ENCODE results near the gene HDGFL2. TPM values are rescaled to one million over a fixed set of nuclear protein-coding genes. Genes with fewer than 3 reads are reported as not detected.

The HDGFL2 gene
- total RNA-seq, 3 donors from 2014 or later: 38.9 to 41.8 (median 40.7) TPM

GRCh38 chr19:4452230-4452990 is 19.7 kb upstream of the HDGFL2 start:
- Mint-ChIP-seq H3K4me1 (ENCODE audit: low read depth) (peaks cover 13% of the 10 kb centered on the region), H3K9me3 (no peaks in the 10 kb centered on the region), H3K36me3 (ENCODE audit: insufficient read depth) (peaks cover 10% of the 10 kb centered on the region), H3K4me3 (no peak overlapping the region), H3K27me3 (ENCODE audit: low read depth) (no peaks in the 10 kb centered on the region)
- ATAC-seq: no peak
- no peak for DNase-seq

- H3K4me1 Mint-ChIP-seq (ENCODE audit: low read depth): peaks cover 13% of the 10 kb centered on the region
- H3K4me3 Mint-ChIP-seq: no peak overlapping the region
- H3K27me3 Mint-ChIP-seq (ENCODE audit: low read depth): no peaks in the 10 kb centered on the region
- peaks cover 10% of the 10 kb centered on the region for H3K36me3 Mint-ChIP-seq (ENCODE audit: insufficient read depth)
- ATAC-seq (no peak), DNase-seq (no peak)
- no peaks in the 10 kb centered on the region for H3K9me3 Mint-ChIP-seq
These were observed 18.6 kb upstream of the HDGFL2 start for GRCh38 chr19:4453232-4454179.

DNA sequence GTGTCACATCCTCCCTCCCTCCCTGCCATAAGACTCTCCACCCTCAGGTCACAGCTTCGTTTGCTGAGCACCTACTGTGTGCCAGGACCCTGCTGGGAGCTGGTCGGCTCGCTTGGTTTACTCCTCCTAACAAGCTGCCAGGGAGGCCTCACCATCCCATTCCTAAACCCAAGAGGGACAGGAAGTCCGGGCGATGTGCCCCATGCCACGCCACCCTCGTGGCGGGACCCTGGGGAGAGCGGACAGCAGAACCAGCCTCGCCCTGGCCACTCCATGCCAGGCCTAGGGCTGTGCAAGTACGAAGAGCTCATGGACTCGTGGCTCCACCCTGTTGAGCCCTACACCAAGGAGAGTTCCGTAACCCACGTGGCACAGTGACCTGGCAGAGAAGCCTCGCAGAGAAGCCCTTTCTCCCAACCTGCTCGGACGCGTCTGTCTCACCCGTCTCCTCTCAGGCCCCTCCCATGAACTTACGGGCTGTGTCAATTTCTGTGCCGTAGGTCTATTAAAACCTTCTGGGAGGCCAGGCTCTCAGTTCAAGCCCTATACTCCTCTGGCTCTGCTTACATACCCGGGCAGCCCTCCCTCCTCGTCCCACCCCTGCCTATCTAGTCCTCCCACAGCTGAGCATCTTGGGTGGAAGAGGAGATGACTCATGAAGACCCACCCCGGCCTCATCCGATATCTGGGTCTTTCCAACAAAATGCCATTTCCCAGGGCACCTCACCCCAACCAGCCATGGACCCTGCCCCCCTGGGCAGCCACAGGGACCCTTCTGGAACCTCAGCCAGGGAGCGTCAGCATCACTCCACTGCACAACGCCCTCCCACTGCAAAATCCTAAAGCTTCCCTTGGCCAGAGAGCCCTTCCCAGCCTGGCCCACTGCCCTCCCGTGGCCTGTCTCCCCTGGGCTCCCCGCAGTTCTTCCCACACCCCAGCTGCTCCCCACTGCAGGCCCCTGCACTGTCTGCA is 17.1 kb upstream of the HDGFL2 start:
- peak overlapping the region; percentile 19 for H3K4me3 Mint-ChIP-seq
- DNase-seq (no peak), ATAC-seq (no peak)
- H3K9me3 Mint-ChIP-seq: no peaks in the 10 kb centered on the region
- peaks cover 13% of the 10 kb centered on the region for H3K4me1 Mint-ChIP-seq (ENCODE audit: low read depth)
- H3K27me3 Mint-ChIP-seq (ENCODE audit: low read depth): no peaks in the 10 kb centered on the region
- H3K36me3 Mint-ChIP-seq (ENCODE audit: insufficient read depth): peaks cover 6% of the 10 kb centered on the region

DNA sequence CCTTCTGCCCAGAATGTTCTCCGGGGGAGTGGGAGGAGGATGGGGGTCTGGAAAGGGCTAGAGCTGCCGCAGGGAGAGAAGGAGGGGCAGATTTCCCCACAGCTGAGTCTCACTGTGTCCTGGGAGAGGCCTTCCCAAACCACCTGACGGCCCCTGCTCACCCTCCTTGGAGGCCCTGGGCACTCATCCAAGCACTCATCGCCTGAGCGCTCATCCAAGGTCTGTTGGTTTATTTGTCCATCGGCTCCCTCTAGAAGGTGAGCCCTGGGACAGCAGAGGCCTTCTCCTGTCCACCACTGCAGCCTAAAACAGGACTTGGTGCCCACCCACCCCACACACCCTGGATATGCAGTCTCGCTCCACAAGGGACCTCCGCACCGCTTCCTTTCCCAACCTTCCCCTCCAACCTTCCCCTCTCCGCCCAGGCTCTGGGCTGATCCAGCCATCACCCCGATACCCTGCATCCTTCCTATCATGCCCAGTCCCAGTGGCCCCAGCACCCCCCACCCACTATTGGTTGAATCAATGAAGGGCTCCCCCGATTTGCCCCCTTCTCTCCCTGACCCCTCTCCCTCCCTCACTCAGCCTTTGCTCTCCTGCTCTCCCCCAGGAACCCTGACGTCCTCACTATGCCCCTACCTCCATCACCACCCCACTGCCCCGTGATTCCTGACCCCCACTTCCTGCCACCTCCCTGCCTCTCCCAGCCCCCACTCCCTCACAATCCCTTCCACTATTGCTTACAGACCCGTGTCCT is 16.2 kb upstream of the HDGFL2 start:
- H3K4me1 Mint-ChIP-seq (ENCODE audit: low read depth): peaks cover 13% of the 10 kb centered on the region
- peaks cover 4% of the 10 kb centered on the region for H3K36me3 Mint-ChIP-seq (ENCODE audit: insufficient read depth)
- DNase-seq: no peak
- H3K4me3 Mint-ChIP-seq: peak overlapping the region; percentile 91
- no peaks in the 10 kb centered on the region for H3K27me3 Mint-ChIP-seq (ENCODE audit: low read depth)
- no peak for ATAC-seq
- no peaks in the 10 kb centered on the region for H3K9me3 Mint-ChIP-seq

DNA sequence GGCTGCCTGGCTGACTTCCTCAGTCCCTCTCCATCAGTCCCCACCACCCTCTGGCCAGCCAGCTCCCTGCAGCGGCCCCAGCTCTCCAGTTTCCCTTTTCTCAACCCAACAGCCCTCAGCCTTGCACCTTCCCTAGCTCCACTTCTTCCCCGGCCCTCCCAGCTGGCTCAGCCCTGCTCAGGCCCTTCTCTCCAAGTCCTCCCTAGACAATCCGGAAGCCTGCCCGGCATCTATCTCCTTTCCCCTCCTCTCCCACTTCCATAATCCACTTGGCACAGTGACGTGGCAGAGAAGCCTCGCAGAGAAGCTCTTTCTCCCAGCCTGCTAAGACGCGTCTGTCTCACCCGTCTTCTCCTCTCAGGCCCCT is 15.6 kb upstream of the HDGFL2 start:
- no peaks in the 10 kb centered on the region for H3K27me3 Mint-ChIP-seq (ENCODE audit: low read depth)
- peaks cover 4% of the 10 kb centered on the region for H3K36me3 Mint-ChIP-seq (ENCODE audit: insufficient read depth)
- H3K9me3 Mint-ChIP-seq: no peaks in the 10 kb centered on the region
- DNase-seq: no peak
- ATAC-seq: no peak
- peak overlapping the region; percentile 91 for H3K4me3 Mint-ChIP-seq
- peaks cover 13% of the 10 kb centered on the region for H3K4me1 Mint-ChIP-seq (ENCODE audit: low read depth)

DNA sequence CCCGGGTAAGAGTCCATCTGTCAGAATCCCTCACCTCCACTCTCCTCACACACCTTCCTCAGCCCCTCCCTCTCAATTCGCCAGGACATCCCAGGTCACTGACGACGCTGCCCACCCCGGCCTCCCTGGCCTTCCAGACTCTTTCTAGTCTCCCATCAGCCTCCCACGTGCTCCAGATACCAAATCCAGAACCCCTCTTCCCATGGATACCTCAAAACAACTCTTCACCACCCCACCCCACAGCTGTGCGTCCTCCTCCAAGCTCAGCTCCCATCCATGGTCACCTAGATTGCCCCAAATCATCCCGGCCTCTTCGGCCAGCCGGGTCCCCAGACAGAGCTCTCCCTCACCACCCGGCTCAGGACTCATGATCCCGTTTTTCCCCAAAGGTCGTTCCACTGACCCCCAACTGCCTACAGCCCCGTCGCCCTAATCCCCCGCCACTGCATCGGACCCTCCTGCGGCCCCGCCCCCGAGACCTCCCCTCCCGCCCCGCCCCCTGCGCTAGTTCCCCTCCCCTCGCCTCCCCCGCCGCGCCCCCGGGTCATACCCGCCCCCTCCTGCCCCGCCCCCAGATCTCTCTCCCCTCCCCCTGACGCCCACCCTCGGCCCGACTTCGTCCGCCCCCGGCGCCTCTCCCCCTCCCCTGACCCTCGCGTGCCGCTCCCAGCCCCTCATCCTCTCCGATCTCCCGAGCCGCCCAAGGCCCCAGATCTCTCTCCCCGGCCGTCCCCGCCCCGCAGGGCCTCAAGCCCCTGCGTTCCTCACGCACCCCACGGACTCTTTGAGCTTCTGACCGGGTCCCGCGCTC is 15.0 kb upstream of the HDGFL2 start:
- no peaks in the 10 kb centered on the region for H3K9me3 Mint-ChIP-seq
- H3K4me1 Mint-ChIP-seq (ENCODE audit: low read depth): peaks cover 13% of the 10 kb centered on the region
- ATAC-seq: peak; percentile 16 to 23
- H3K27me3 Mint-ChIP-seq (ENCODE audit: low read depth): no peaks in the 10 kb centered on the region
- peak overlapping the region; percentile 91 for H3K4me3 Mint-ChIP-seq
- peak; percentile 58 for DNase-seq
- H3K36me3 Mint-ChIP-seq (ENCODE audit: insufficient read depth): peaks cover 2% of the 10 kb centered on the region

DNA sequence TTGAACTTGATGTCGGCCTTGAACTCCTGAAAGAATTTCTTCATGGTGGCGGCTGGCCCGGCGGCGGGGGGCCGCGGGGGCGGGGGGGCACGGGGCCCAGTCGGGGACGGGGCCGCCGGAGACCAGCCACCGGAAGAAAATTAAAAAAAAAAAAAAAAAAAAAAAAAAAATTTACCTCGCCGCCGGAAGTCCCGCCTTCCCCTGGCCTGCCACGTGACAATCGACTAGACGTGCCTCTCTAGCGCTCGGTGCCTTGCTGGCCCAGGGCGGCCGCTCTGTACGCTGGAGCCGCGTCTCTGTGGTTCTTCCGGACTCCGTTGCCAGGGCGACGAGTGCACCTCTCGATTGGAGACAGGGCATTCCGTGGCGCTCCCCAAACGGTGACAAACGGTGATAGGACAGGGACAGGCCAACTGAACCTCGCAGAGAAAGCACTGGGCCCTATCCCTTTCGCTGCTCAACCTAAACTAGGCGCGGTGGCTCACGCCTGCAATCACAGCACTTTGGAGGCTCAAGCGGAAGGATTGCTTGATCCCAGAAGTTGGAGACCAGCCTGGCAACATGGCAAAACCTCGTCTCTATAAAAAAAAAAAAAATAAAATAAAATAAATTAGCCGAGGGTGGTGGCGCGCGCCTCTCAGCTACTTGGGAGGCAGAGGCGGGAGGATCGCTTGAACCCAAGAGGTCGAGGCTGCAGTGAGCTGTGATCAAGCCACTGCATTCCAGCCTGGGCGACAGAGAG is 14.3 kb upstream of the HDGFL2 start, which contains the start of gene UBXN6:
TSS of gene UBXN6 (minus strand) at position 141 of the 742 bp plus-strand sequence. CDS start at position 44, 97 bp downstream.
- ATAC-seq (peak; percentile 97 to 98), DNase-seq (peak; percentile 95)
- H3K27me3 Mint-ChIP-seq (ENCODE audit: low read depth): no peaks in the 10 kb centered on the region
- no peaks in the 10 kb centered on the region for H3K9me3 Mint-ChIP-seq
- peaks cover 13% of the 10 kb centered on the region for H3K4me1 Mint-ChIP-seq (ENCODE audit: low read depth)
- H3K36me3 Mint-ChIP-seq (ENCODE audit: insufficient read depth): peaks cover 2% of the 10 kb centered on the region
- H3K4me3 Mint-ChIP-seq: peak within 1 kb of the TSS; percentile 91

- Mint-ChIP-seq H3K4me3 (no peak overlapping the region), H3K27me3 (ENCODE audit: low read depth) (no peaks in the 10 kb centered on the region), H3K36me3 (ENCODE audit: insufficient read depth) (no peaks in the 10 kb centered on the region), H3K4me1 (ENCODE audit: low read depth) (no peaks in the 10 kb centered on the region), H3K9me3 (no peaks in the 10 kb centered on the region)
- ATAC-seq: no peak
- DNase-seq: no peak
These were observed 7.1 kb upstream of the HDGFL2 start for GRCh38 chr19:4464815-4465581.

DNA sequence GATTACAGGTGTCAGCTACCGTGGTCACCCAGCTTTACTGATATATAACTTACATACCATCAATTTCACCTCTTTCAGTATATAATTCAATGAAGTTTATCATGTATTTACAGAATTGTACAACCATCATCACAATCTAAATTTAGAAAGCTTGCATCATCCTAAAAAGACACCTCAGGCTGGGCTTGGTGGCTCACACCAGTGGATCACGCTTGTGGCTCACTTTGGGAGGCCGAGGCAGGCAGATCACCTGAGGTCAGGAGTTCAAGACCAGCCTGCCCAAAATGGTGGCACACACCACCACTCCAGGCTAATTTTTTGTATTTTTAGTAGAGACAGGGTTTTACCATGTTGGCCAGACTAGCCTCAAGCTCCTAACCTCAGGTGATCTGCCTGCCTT is 4.3 kb upstream of the HDGFL2 start:
- Mint-ChIP-seq H3K4me3 (no peak overlapping the region), H3K9me3 (no peaks in the 10 kb centered on the region), H3K4me1 (ENCODE audit: low read depth) (peaks cover 4% of the 10 kb centered on the region), H3K36me3 (ENCODE audit: insufficient read depth) (no peaks in the 10 kb centered on the region), H3K27me3 (ENCODE audit: low read depth) (no peaks in the 10 kb centered on the region)
- ATAC-seq: no peak
- no peak for DNase-seq

GRCh38 chr19:4471403-4472173 is 509 bp upstream of the HDGFL2 start:
- Mint-ChIP-seq H3K9me3 (no peaks in the 10 kb centered on the region), H3K4me1 (ENCODE audit: low read depth) (peaks cover 19% of the 10 kb centered on the region), H3K4me3 (no peak overlapping the region), H3K27me3 (ENCODE audit: low read depth) (no peaks in the 10 kb centered on the region), H3K36me3 (ENCODE audit: insufficient read depth) (peaks cover 2% of the 10 kb centered on the region)
- DNase-seq: peak; percentile 95
- ATAC-seq: peak; percentile 88 to 90

Measured in activated T-cell treated with anti-CD3 and anti-CD28 coated beads, Interleukin-2, amount 50 U/mL, for 4 hours (primary cell).